ENCODE measurements around the gene LIM2.

DNA sequence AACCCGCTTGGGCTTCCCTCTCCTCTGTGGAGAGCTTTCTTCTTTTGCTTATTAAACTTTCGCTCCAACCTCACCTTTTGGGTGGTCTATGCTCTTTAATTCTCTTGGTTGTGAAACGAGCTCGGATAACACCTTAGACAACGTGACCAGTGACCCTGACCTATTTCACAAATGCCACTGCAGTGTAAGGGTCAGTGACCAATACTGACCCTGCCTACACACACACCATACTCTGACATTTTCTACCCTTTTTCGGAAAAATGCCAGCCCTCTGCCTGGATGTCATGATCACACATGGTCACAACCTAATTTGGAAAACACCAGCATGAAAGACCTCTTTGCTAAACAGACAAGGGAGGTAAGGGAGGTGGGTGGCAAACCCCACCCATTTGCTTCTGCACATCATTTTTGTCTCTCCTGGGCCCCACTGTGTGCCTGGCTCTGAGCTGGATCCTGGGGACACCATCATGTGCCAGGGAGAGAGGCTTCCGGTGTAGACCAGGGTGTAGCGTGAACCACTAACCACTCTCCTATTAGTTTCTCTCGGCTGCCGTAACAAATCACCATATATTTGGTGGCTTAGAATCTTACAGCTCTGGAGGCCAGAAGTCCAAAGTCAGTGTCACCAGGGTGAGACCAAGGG is 31.5 kb downstream of the LIM2 start:
- TF ChIP-seq, protein P1, sequence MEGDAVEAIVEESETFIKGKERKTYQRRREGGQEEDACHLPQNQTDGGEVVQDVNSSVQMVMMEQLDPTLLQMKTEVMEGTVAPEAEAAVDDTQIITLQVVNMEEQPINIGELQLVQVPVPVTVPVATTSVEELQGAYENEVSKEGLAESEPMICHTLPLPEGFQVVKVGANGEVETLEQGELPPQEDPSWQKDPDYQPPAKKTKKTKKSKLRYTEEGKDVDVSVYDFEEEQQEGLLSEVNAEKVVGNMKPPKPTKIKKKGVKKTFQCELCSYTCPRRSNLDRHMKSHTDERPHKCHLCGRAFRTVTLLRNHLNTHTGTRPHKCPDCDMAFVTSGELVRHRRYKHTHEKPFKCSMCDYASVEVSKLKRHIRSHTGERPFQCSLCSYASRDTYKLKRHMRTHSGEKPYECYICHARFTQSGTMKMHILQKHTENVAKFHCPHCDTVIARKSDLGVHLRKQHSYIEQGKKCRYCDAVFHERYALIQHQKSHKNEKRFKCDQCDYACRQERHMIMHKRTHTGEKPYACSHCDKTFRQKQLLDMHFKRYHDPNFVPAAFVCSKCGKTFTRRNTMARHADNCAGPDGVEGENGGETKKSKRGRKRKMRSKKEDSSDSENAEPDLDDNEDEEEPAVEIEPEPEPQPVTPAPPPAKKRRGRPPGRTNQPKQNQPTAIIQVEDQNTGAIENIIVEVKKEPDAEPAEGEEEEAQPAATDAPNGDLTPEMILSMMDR (IDR thresholded peaks at IDR 0.05): no peak
- TF ChIP-seq POLR2A (IDR thresholded peaks at IDR 0.05): no peak

Measured in vagina (tissue), 2 donors.